Measurements from ENCODE around the gene CHD3. TPM values are rescaled to one million over a fixed set of nuclear protein-coding genes. Genes with fewer than 3 reads are reported as not detected.

Gene CHD3
- 52.9 and 57.0 TPM in 2 replicates for total RNA-seq

DNA sequence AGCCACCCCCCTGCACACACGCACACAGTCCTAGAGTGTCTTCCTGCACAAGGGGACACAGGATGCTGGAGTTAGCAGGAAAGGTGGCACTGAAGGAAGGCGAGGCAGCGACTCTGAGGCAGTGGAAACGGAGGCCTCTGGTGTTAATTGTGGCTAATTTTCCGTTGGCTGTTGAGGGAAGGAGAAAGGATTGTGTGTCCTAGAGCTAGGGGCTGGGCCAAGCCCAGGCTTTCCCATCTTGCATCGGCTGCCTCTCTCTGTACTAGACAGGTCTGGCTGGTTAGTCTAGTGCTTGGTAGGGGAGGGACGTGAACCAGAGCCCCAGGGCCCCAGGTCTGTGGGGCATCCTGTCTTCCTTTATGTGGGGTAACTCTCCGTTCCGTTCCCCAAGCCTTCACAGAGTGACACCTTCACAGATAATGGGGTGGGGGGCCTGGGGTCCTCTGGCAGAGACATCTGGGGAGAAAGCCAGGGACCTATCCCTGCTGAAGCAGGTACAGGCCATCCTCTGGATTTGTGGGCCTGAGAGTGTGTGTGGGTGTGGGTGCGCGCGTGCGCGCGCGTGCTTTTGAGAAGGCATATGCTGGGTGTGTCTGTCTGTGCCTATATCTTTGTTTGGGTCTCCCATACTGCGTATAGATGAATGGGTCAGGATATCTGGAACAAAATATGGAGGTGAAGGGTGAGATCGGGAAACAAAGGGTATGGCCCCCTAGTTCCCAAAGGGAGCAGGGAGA, at the start of gene CHD3:
CHD3 (plus strand) TSS at position 606 of the 737 bp plus-strand sequence. CDS start 212 bp downstream, outside the sequence.

DNA sequence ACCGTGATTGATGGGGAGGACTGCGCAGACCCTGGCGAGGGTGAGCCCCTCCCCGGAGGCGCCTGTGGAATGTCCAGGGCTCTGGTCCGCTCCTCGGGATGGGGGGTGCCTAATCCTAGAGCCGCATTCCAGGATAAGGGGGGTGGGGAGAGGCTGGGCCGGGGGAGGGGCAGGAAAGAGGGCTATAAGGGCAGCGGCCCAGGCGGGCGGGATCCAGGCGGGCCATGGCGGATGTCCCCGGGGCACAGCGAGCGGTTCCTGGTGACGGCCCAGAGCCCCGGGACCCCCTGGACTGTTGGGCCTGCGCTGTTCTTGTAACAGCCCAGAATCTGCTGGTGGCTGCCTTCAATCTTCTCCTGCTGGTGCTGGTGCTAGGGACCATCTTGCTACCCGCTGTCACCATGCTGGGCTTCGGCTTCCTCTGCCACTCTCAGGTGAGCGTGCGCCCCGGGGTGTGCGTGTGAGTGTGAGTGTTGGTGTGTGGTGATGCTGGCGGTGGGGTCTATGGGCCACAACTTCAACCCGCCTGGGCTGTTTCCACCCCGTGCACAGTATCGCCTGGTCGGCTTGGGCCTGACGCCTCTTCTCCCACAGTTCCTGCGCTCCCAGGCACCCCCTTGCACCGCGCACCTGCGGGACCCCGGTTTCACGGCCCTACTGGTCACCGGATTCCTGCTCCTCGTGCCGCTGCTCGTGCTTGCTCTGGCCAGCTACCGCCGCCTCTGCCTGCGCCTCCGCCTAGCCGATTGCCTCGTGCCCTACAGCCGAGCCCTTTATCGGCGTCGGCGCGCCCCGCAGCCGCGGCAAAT, 33.5 kb upstream of the CHD3 start, which contains the start of gene TMEM88:
TMEM88 (plus strand) TSS at position 216 of the 809 bp plus-strand sequence; CDS start at position 225, 9 bp downstream.

DNA sequence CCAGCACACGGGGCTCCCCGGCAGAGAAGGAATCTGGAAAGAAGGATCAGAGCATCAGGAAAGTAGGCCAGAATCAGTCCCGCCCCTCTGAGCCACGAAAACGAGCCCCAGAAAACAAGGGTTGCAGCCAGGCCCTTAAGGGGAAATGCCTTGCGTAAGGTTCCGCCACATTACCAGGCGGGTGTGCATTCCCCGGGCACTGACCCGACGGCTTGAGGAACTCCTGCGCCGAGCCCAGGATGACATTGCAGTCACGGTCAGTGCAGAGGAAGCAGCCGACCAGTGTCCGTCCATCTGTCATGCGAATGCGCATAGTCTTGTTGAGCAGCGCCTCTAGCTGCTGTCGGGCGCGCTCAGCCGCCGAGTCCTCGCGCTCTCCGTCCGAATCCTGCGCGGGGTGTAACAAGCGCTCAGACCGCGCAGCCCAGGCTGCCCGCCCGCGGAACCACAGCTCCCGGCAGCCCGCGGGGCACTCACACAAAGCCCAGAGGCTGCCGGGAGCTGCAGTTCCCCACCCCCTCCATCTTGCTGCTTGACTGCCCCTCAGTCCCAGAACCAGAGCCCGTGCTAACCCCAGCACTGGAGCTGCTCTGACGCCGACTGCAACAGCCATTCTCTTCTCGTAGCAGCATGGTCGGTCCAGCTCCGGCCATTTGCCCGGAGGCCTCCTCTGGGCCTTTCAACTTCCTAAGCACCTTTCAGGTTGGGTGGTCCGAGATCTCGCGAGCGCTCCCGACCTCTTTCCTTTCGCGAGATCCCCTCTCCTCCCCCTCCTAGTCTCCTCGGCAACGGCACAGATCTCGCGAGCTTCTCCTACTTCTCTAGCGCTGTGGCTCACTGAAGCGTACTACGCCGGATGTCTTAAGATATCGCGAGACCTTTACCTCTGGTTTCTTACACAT, 31.5 kb upstream of the CHD3 start, which contains the start of gene NAA38:
NAA38 (minus strand) TSS at position 749 of the 902 bp plus-strand sequence; CDS start at position 653, 96 bp downstream.

DNA sequence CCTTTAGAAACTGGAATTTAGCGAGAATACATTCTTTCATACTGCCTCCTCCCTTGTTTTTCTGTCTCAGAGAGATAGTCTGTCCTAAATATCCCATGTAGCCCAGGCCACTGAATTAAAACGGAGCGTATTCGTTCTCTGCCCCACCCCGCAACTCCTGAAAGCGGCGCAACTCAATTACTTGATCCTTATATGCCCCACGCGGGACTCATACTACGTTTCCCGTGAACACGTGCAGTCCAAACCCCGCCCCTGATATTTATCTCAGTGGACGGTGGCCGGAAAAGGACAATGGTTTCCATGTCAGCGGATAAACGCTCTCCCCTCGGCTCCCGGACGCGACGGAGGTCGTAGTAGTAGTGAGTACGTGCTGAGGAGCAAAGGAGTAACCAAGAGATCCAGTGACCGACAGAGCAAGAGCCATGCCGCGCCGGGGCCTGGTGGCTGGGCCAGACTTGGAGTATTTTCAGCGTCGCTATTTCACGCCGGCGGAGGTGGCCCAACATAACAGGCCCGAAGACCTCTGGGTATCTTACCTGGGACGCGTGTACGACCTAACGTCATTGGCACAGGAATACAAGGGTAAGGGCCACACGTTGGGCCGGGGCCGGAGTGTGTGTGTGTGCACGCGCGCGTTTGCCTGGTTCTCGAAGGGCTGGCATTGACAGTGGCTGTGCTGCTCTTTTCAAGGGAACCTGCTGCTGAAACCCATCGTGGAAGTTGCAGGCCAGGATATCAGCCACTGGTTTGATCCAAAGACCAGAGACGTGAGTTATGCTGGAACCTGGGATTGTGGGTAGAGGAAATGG, 30.7 kb upstream of the CHD3 start, which contains the start of gene CYB5D1:
CYB5D1 (plus strand) TSS at position 291 of the 809 bp plus-strand sequence; CDS start at position 423, 132 bp downstream.

DNA sequence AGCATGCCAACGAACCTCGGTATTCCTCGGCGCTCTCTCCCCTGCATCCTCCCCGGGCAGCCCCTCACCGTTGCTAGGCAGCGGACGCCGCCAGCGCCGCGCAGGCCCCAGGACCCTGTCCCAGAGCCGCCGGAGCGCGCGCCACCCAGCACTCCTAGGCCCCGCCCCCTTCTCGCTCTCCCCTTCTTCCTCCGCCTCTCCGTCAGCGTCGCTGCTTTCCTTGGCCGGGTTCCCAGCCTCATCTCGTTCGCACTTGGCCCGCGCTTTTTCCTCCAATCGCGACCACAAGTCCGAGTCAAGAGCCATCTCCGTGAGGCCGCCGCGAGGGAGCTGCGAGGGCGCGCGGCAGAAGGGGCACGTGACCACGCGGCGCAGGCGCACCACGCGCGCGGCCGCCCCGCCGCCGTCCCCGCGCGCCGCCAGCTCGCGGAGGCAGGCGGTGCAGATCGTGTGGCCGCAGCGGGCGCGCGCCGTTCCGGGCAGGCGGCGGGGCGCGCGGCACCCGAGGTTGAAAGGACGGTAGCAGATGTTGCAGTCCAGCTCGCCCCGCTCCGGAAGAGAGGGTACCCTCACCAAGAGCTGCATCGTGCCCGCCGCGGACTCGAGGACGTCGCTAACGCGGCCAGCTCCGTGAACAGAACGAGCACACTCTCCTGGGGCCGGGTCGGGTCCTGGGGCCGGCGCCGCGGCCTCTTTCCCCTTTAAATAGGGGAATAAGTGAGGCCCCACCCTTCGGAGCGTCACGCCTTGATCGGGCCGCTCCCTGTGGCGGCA, 27.2 kb downstream of the CHD3 start, which contains the start of gene RNF227:
RNF227 (minus strand) TSS at position 679 of the 774 bp plus-strand sequence; CDS start at position 585, 94 bp downstream.

DNA sequence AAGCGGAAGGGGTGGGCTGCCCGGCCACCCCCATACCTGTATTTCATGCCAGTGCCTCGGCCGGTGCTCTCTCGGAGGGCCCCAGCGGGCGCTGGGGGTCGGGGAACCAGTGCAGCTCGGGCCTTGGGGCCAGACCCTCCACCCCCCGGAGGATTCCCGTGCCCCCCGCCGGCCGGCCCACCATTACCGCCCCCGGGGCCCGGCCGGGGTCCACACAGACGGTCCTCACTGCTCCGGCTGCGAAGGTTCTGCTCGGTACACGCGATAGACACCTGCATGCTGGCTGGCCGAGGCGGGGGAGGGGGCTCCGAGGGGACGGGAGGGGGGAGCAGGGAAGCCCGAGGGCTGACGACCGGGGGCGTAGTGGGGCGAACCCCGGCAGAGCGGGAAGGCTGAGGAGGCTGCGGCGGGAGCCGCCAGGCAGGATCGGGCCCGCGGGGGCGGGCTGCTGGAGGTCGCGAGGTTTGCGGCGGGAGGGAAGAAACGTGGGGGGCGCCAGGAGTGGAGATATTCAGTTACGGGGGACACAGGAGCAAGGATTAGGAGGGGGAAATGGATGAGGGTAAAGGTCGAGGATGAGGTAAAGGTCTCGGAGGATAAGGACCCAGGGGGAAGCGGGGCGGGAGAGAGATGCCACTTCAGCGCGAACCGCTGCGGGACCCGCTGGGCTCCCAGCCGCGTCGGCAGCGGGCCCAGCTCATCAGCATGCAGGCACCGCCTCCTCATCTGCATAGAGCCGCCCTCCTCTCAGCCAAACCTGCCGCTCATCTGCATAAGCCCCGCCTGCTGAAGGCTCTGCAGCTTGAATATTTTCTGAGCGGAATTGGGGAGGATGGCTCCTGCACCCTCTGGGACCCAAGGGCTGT, 40.8 kb downstream of the CHD3 start, which contains the start of gene KCNAB3:
KCNAB3 (minus strand) TSS at position 699 of the 866 bp plus-strand sequence; CDS start at position 278, 421 bp downstream.

DNA sequence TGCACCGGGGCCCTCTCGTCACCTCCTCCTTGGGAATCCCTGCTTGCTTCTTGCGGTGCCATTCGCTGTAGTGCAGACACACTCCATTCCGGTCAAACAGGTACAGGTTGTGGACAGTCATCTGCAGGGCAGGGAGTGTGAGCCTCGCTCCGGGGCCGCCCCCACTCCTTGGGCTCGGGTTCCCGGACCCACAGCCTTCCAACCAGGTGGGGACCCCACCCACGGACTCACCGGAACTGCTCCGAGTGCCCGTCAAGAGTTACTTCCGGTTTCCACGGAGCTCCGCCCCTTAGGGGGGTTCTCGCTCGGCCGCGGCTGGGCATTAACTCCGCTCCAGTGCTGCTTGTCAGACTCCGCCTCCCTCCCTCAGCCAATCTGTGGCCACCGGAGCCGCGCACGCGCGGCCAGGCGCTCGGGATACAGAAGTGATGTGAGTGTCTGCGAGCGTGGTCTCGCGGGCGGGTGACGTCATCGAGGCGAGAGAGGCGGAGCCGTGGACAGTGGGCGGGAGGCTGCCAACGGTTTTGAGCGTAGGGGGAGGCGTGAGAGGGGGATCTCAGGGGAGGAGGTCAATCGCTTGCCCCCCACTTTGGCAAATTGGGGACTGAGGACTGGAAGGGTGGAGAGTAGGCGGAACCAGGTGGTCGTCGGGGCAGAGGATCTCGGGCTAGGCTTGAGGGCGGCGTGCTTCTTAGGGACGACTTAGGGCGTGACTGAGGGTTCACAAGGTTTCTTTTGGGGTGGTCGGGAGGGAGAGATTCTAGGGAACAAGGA, 43.3 kb downstream of the CHD3 start, which contains the start of the genes CNTROB and TRAPPC1:
CNTROB (plus strand) TSS at position 498 of the 774 bp plus-strand sequence. CDS start 874 bp downstream, outside the sequence.
TRAPPC1 (minus strand) TSS at position 238 of the 774 bp plus-strand sequence; CDS start at position 121, 117 bp downstream.

Other genes with a start within 250 kb of the CHD3 start
- not detected in 2 replicates for gene ATP1B2, start 237.9 kb upstream of the CHD3 start, total RNA-seq
- 42.5 and 54.0 TPM in 2 replicates for gene TP53, start 201.3 kb upstream of the CHD3 start, total RNA-seq
- gene WRAP53, start 200.3 kb upstream of the CHD3 start, total RNA-seq = 7.9 and 17.5 TPM in 2 replicates
- gene EFNB3, start 183.6 kb upstream of the CHD3 start, total RNA-seq = 0.65 and 3.2 TPM in 2 replicates
- 0.23 and 0.55 TPM in 2 replicates for gene DNAH2, start 171.0 kb upstream of the CHD3 start, total RNA-seq
- gene KDM6B, start 54.6 kb upstream of the CHD3 start, total RNA-seq = 2.1 and 3.9 TPM in 2 replicates
- gene TMEM88, start 33.7 kb upstream of the CHD3 start, total RNA-seq = 0.23 TPM in 1 of 2 replicates, not detected in the other
- gene NAA38, start 31.2 kb upstream of the CHD3 start, total RNA-seq = 70.1 and 79.4 TPM in 2 replicates
- gene CYB5D1, start 30.8 kb upstream of the CHD3 start, total RNA-seq = 5.0 and 11.6 TPM in 2 replicates
- gene RNF227, start 27.5 kb downstream of the CHD3 start, total RNA-seq = 2.6 and 5.9 TPM in 2 replicates
- 0.38 and 1.3 TPM in 2 replicates for gene KCNAB3, start 41.1 kb downstream of the CHD3 start, total RNA-seq
- 67.7 and 72.3 TPM in 2 replicates for gene TRAPPC1, start 43.2 kb downstream of the CHD3 start, total RNA-seq
- gene CNTROB, start 43.4 kb downstream of the CHD3 start, total RNA-seq = 20.6 and 21.9 TPM in 2 replicates
- gene GUCY2D, start 113.8 kb downstream of the CHD3 start, total RNA-seq = 0.04 and 0.16 TPM in 2 replicates
- gene ALOX15B, start 150.3 kb downstream of the CHD3 start, total RNA-seq = 27.2 and 84.0 TPM in 2 replicates
- 0.15 and 2.7 TPM in 2 replicates for gene ALOX12B, start 198.9 kb downstream of the CHD3 start, total RNA-seq
- gene ALOXE3, start 229.7 kb downstream of the CHD3 start, total RNA-seq = 1.0 and 8.8 TPM in 2 replicates
- gene HES7, start 235.3 kb downstream of the CHD3 start, total RNA-seq = 0.80 and 1.2 TPM in 2 replicates